NCI-H1048 (cell line): ENCODE data around the gene CHD9NB.

ENCODE experiments used
- DNase-seq: peaks from one replicate; lab custom pipeline; 2025; lab: John Stamatoyannopoulos, UW

CHD9NB gene

GRCh38 chr16:53029971-53030370 is 22.7 kb downstream of the CHD9NB start:
- DNase-seq: no peak

DNA sequence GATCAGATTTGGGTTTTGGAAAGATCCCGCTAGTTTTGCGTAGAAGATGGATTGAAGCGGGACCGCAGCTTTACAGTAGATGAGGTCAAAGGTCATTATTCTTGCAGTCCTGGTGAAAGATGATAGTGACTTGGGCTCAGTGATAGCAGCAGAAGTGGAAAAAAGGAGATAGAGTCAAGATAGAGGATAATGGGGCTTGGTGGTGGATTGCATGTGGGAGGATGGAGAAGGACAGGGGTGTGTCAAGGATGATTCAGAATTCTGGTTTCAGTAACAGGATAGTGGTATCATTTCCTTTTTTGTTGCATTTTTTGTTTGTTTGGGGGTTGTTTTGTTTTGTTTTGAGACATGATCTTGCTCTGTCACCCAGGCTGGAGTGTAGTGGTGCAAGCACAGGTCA is 28.7 kb downstream of the CHD9NB start:
- DNase-seq: no peak

DNA sequence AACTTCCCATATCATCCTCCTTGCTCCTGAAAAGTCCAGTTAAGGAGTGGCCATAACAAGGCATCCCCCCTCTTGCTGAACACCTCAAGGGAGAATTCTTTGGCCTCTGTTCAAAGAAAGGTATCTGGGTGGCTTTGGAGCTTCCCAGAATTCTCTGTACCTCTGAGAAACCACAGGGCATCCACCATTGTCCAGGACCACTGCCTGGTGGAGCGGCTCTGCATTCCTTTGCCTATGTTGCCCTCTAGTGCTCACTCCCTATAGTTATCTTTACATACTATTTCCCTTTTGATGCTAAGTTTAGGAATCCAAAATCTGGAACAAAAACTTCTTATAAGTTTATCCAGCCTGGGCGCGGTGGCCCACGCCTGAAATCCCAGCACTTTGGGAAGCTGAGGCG is 30.3 kb downstream of the CHD9NB start:
- no peak for DNase-seq

DNA sequence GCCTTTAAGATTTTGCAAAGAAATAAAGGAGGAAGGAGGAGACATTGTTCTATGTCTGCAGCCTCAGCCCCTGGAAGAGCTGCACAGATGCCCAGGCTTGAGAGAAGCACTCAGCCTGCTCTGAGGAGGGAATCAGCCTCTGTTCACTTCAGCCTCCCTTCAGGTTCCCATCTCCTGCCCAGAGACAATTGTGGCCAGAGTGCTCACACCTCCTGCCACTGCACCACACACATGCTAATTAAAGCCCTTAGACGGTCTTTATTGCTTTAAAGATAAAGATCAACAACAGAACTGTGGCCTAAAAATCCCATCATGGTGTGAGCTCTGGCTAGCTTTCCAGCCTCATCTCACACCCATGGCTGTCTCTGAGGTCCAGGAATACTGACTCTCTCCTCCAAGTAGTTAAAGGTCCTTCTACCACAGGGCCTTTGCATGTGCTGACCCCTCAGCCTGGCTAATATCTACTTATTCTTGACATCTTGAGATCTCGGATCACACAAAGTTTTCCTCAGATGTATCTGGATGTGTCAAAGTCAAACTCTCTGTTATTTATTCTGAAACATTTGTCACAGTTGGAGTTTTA is 33.8 kb downstream of the CHD9NB start:
- DNase-seq: no peak

DNA sequence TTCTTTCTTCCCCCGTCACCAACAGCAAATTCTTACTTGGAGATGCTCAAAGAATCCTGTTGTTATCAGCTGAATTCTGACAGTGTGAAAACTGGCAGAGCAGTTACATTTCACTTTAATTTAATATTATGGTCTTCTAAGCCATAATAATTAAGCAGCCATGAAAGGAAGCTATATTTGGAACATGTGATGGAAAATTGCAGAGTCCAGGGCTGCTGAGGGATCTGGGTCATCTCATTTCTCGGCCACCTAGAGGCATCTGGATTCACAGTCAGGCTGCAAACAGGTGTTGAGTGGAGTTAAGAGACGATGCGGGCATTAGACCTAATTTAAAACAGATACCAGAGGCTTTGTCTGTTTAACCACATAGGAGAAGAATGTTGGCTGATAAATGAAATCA is 38.4 kb downstream of the CHD9NB start:
- DNase-seq: no peak

GRCh38 chr16:53007095-53007494 is 45.6 kb downstream of the CHD9NB start:
- DNase-seq: no peak

DNA sequence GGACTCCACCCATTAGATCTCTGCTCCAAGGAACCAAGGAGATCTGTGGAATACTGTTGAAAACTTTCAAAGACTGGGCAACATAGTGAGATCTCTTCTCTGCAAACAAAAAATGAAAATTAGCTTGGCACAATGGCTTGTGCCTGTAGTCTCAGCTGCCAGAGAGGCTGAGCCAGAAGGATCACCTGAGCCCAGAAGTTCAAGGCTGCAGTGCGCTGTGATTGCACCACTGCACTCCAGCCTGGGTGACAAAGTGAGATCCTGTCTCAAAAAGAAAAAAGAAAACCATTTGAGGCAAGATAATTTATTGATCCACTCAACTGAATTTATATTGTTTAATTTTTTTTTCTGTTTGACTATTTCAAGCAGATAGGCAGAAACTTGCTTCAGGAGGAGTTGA is 54.8 kb downstream of the CHD9NB start:
- no peak for DNase-seq

DNA sequence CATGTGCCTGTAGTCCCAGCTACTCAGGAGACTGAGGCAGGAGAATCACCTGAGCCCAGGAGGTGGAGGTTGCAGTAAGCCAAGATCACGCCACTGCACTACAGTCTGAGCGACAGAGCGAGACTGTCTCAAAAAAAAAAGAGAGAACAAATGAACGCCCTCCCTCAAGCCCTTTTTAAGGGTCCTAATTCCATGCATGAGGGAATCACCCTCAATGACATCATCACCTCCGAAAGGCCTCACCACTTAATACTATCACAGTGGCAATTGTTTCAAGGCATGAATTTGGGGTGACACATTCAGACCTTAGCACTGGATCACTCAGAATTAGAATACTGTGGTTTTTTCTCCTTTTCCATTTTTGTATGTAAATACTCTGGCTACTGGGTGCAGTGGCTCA is 57.8 kb downstream of the CHD9NB start:
- no peak for DNase-seq

DNA sequence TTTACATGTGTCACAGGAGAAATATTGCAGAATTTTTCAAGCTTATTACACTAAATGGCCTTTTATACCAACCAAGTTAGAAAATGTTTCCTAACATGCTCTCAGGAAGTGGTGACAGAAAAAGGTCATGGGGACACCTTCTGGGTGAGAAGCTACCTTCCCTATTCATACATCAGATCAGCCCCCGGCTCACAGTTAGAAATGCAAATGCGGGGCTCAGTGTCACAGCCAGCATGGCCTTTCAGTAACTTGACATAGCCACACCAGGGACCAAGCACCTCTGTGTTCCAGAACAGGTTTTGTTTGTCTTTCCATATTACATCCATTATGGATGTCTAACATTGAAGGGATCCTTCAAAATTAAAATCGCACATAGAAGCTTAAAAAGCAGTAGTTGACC is 59.5 kb downstream of the CHD9NB start:
- no peak for DNase-seq

DNA sequence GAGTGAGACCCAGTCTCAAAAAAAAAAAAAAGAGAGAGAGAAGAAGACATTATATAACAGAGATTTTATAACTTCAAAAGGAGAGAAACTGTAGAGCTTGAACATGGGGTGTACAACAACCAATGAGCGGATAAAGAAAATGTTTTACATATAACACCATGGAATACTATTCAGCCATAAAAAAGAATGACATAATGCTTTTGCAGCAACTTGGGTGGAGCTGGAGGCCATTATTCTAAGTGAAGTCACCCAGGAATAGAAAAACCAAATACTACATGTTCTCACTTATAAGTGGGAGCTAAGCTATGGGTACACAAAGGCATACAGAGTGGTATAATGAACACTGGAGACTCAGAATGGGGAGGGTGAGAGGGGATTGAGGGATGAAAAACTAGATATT is 61.1 kb downstream of the CHD9NB start:
- no peak for DNase-seq
